Caki2 (cell line): ENCODE data around the gene ALDH2. TPM values are rescaled to one million over a fixed set of nuclear protein-coding genes. Genes with fewer than 3 reads are reported as not detected.

Experiments
- DNase-seq: peaks from one replicate; pipeline ENCODE4 v3.0.0-alpha.2; 2015; ENCODE audit warnings: low read depth
- in situ Hi-C: cut with HindIII; loops from 2 replicates; pipeline ENCODE4 v1.10.0; 2016; ENCODE audit warnings: low sequenced_read_pairs, low pct_unique_long_range_greater_than_20kb, mixed read lengths
- total RNA-seq: library from RNA; depleted of rRNA; stranded (reverse); fragments of >200 nt; shearing (Covaris generic); gene quantifications from 2 replicates; pipeline ENCODE4 v1.2.3, GENCODE V29; 2014; ENCODE audit warnings: low replicate concordance; rRNA removed

The ALDH2 gene
- total RNA-seq, 1 experiment from 2014 or later: 176 TPM

- in situ Hi-C loops: no loop called here
- peak; percentile 86 for DNase-seq
Observed at GRCh38 chr12:111841750-111842555, 75.2 kb downstream of the ALDH2 start, which contains the start of gene MAPKAPK5. MAPKAPK5 (plus strand) TSS chr12:111842228; CDS start chr12:111842734, 506 bp downstream.

GRCh38 chr12:111842556-111843396 is 76.0 kb downstream of the ALDH2 start:
- in situ Hi-C loops: no loop called here
- peak; percentile 42 for DNase-seq

GRCh38 chr12:111846016-111846415 is 79.3 kb downstream of the ALDH2 start:
- no peak for DNase-seq
- in situ Hi-C loops: no loop called here

- in situ Hi-C loops: no loop called here
- DNase-seq: no peak
Observed at GRCh38 chr12:111850526-111850925, 83.8 kb downstream of the ALDH2 start.

- DNase-seq: no peak
- in situ Hi-C loops: no loop called here
Observed at GRCh38 chr12:111858186-111858585, 91.5 kb downstream of the ALDH2 start.

- no peak for DNase-seq
- in situ Hi-C loops: no loop called here
Observed at GRCh38 chr12:111858778-111859177, 92.0 kb downstream of the ALDH2 start.

GRCh38 chr12:111864913-111865312 is 98.2 kb downstream of the ALDH2 start:
- in situ Hi-C loops: no loop called here
- DNase-seq: no peak

Other genes with a start within 250 kb of the ALDH2 start
- gene ATXN2, start 167.6 kb upstream of the ALDH2 start, total RNA-seq: 7.5 and 8.9 TPM in 2 replicates
- gene BRAP, start 81.0 kb upstream of the ALDH2 start, total RNA-seq: 7.1 TPM in 2 replicates
- 9.8 and 14.7 TPM in 2 replicates for gene ACAD10, start 80.9 kb upstream of the ALDH2 start, total RNA-seq
- gene MAPKAPK5, start 75.3 kb downstream of the ALDH2 start, total RNA-seq: 19.1 and 50.8 TPM in 2 replicates
- gene TMEM116, start 246.2 kb downstream of the ALDH2 start, total RNA-seq: 19.6 and 22.5 TPM in 2 replicates
- 166 and 193 TPM in 2 replicates for gene ERP29, start 246.5 kb downstream of the ALDH2 start, total RNA-seq